Left renal pelvis (tissue), 4 donors: ENCODE results near the gene OCLN. TPM values are rescaled to one million over a fixed set of nuclear protein-coding genes. Genes with fewer than 3 reads are reported as not detected.

Source experiments
- polyA plus RNA-seq, 4 donors: library from polyadenylated mRNA; unstranded; fragments of 120-200 nt; gene quantifications; one replicate each; pipeline ENCODE4 v1.2.1, GENCODE V29; 2013; ENCODE audit not compliant: insufficient read length in 4 of 4

OCLN gene
- polyA plus RNA-seq, 4 donors, result 6.4 to 44.2 (median 41.2) TPM

Other genes starting within 250 kb of the OCLN start
- gene CCDC125, start 160.0 kb upstream of the OCLN start, polyA plus RNA-seq, result 10 to 100 TPM in 3 of 4 donors, 1 to 10 TPM in 1; 9.8 to 15.7 (median 10.9) TPM
- 10 to 100 TPM; 63.5 to 85.3 (median 75.6) TPM for gene AK6, start 123.3 kb upstream of the OCLN start, polyA plus RNA-seq
- 10 to 100 TPM; 50.9 to 61.9 (median 57.5) TPM for gene TAF9, start 123.3 kb upstream of the OCLN start, polyA plus RNA-seq
- gene RAD17, start 123.0 kb upstream of the OCLN start, polyA plus RNA-seq, result 10 to 100 TPM; 30.6 to 44.6 (median 38.2) TPM
- gene MARVELD2, start 77.7 kb upstream of the OCLN start, polyA plus RNA-seq, result 10 to 100 TPM in 3 of 4 donors, 1 to 10 TPM in 1; 2.0 to 29.5 (median 26.7) TPM
- gene GTF2H2C, start 67.4 kb downstream of the OCLN start, polyA plus RNA-seq, result 10 to 100 TPM; 28.3 to 62.9 (median 38.8) TPM